ENCODE measurements around the gene WIZ. TPM values are rescaled to one million over a fixed set of nuclear protein-coding genes. Genes with fewer than 3 reads are reported as not detected.

WIZ gene
- total RNA-seq, 1 donor from 2014 or later, result 2.4 TPM

- FAIRE-seq, result no peak
- no peaks in the 10 kb centered on the region for H3K27me3 ChIP-seq (ENCODE audit: control insufficient read depth, insufficient read depth, low read length)
- H3K36me3 ChIP-seq (ENCODE audit: control insufficient read depth, insufficient read depth, low read length), result peaks cover 9% of the 10 kb centered on the region
- peak overlapping the region; percentile 93 for H3K4me3 ChIP-seq (ENCODE audit: low read depth, low read length)
- no peak for DNase-seq (ENCODE audit: low read depth)
- TF ChIP-seq CTCF (IDR thresholded peaks at IDR 0.05; ENCODE audit: insufficient read depth, low read length, severe bottlenecking), result no peak
Observed at GRCh38 chr19:15433519-15434069, 16.2 kb downstream of the WIZ start.

- TF ChIP-seq CTCF (IDR thresholded peaks at IDR 0.05; ENCODE audit: insufficient read depth, low read length, severe bottlenecking), result no peak
- DNase-seq (ENCODE audit: low read depth) (peak; percentile 58), FAIRE-seq (no peak)
- Histone ChIP-seq H3K36me3 (ENCODE audit: control insufficient read depth, insufficient read depth, low read length) (peaks cover 9% of the 10 kb centered on the region), H3K27me3 (ENCODE audit: control insufficient read depth, insufficient read depth, low read length) (no peaks in the 10 kb centered on the region), H3K4me3 (ENCODE audit: low read depth, low read length) (peak overlapping the region; percentile 93)
Observed at GRCh38 chr19:15432629-15433518, 16.9 kb downstream of the WIZ start.

- FAIRE-seq (no peak), DNase-seq (ENCODE audit: low read depth) (no peak)
- peaks cover 15% of the 10 kb centered on the region for H3K36me3 ChIP-seq (ENCODE audit: control insufficient read depth, insufficient read depth, low read length)
- H3K4me3 ChIP-seq (ENCODE audit: low read depth, low read length), result peak overlapping the region; percentile 93
- no peaks in the 10 kb centered on the region for H3K27me3 ChIP-seq (ENCODE audit: control insufficient read depth, insufficient read depth, low read length)
- TF ChIP-seq CTCF (IDR thresholded peaks at IDR 0.05; ENCODE audit: insufficient read depth, low read length, severe bottlenecking), result no peak
Observed at GRCh38 chr19:15432018-15432494, 17.7 kb downstream of the WIZ start.

GRCh38 chr19:15431396-15432017 lies 18.2 kb downstream of the WIZ start:
- TF ChIP-seq CTCF (IDR thresholded peaks at IDR 0.05; ENCODE audit: insufficient read depth, low read length, severe bottlenecking), result no peak
- FAIRE-seq (peak; percentile 47), DNase-seq (ENCODE audit: low read depth) (no peak)
- Histone ChIP-seq H3K27me3 (ENCODE audit: control insufficient read depth, insufficient read depth, low read length) (no peaks in the 10 kb centered on the region), H3K4me3 (ENCODE audit: low read depth, low read length) (peak overlapping the region; percentile 93), H3K36me3 (ENCODE audit: control insufficient read depth, insufficient read depth, low read length) (peaks cover 15% of the 10 kb centered on the region)

- no peak for DNase-seq (ENCODE audit: low read depth)
- Histone ChIP-seq H3K36me3 (ENCODE audit: control insufficient read depth, insufficient read depth, low read length) (peaks cover 15% of the 10 kb centered on the region), H3K4me3 (ENCODE audit: low read depth, low read length) (no peak overlapping the region), H3K27me3 (ENCODE audit: control insufficient read depth, insufficient read depth, low read length) (no peaks in the 10 kb centered on the region)
- no peak for FAIRE-seq
- no peak for TF ChIP-seq CTCF (IDR thresholded peaks at IDR 0.05; ENCODE audit: insufficient read depth, low read length, severe bottlenecking)
Observed at GRCh38 chr19:15430526-15431120, 19.1 kb downstream of the WIZ start.

Data from bronchial epithelial cell (primary cell).